Activated CD4-positive, alpha-beta T cell treated with anti-CD3 and anti-CD28 coated beads, Interleukin-2, Interleukin-6, amounts not matched to agents 100 ng/mL and 50 ng/mL, durations not matched to agents 16 hours and 8 hours (primary cell): ENCODE measurements around the gene PCCA.

Experiments used
- DNase-seq: peaks from one replicate; pipeline ENCODE4 v3.0.0-alpha.2; 2020

Gene PCCA

DNA sequence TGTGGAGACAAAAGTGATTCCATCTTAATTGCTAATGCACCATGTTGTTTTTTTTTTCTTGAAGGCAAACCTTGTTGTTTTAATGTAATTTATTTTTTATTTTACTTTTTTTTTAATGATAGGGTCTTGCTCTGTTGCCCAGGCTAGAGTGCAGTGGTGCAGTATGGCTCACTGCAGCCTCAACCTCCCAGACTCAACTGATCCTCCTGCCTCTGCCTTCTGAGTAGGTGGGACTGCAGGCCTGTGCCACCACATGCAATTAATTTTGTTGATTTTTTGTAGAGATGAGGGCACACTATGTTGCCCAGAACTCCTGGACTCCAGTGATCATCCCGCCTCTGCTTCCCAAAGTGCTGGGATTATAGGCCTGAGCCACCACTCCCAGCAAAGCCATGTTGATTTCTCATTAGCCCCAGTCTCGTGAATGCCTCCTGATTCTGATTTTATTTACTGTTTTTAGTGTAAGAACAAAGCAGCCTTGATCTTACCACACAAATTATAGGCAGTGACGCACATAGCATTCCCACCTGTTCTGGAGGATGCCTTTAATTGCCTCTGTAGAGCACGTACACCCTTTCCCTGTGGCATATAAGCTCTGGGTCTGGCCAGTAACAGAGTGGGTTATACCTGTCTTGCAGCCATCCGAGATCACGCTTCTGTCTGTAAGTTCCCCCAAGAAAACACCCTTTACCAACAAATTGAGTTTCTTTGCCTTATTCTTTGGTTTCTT is 349.3 kb downstream of the PCCA start:
- DNase-seq: no peak

DNA sequence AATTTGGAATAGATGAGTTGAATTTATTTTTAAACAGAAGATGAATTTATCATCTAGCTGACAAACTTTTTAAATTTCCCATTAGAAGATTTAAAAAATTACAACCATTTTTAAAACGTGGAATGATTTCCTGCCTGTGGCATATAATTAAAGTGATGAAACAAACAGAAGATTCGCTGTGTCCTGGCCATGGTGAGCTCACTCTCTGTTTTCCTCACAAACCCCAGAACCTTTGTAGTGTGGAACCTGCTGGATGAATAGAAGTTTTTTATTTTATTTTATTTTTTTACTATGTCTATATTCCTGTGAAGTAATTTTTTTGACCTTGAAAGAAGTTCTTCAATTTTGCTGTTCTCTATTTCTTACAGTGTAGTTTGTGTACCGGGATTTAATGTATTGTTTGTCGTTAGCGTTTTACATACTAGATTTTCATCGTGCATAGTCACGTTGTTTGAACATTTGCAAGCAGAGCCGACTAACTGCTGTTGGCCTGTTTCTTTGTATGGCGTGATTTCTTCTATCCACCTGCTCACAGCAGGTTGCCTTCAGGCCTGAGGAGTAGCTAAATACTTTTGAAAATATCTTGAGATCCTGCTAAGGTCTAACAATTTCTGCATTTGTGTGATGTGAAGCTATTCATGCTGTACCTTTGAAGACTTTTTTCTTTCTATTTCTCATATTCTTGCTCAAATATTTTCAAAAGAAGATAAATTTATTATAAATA is 350.5 kb downstream of the PCCA start:
- no peak for DNase-seq

DNA sequence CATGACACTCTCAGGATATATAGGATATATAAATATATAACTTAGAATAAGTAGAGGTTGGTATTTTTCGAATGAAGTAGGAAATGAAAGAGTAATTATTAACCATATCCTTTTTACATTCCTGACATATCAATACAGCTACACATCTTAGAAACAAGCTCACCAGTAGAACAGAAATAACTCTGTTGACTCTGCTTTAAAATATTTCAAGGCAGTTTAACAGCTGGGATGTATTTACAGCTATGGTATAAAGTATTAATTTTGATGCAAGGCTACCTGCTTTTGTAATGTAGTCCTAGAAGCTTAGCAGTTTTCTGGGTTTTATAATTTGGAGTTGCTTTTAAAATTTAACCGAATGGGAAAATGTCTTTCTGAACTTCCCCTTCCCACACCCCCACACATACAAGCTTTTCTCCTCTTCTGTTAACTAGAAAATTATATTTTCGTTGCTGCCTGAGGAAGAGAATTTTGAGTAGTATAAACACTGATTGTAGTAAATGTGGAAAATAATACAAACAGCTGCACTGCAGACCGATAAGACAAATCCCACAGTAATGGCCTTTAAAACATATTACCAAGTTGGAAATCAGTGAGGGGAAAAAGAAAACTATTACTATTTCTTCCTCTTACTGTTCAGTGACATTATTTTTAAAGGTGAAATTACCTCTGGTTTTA is 352.0 kb downstream of the PCCA start:
- no peak for DNase-seq

DNA sequence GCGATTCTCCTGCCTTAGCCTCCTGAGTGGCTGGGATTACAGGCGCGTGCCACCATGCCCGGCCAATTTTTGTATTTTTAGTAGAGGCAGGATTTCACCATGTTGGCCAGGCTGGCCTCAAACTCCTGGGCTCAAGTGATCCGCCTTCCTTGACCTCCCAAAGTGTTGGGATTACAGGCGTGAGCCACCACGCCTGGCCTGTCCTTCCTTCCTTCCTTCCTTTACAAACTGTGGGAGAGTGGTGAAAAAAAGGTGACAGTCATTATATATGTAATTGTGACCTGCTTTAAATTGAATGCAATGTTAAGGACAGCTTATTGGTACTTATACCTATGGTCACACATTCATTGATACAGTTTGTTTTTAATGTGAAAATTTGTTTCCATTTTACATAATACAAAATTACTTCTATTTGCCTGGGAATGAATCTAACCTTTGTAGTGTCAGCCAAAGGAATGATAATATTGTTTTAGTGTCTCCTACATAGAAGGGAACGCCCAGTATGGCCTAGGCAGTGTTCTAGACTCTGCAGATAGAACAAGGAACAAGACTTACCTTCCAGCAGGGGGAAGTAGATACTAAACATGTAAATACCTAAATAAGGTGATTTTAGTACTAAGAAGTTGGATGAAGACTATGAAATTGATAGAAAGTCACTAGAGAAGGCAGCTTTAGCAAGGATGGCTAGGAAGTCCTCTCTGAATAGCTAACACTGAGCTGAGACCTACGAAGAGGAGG is 353.4 kb downstream of the PCCA start:
- no peak for DNase-seq

DNA sequence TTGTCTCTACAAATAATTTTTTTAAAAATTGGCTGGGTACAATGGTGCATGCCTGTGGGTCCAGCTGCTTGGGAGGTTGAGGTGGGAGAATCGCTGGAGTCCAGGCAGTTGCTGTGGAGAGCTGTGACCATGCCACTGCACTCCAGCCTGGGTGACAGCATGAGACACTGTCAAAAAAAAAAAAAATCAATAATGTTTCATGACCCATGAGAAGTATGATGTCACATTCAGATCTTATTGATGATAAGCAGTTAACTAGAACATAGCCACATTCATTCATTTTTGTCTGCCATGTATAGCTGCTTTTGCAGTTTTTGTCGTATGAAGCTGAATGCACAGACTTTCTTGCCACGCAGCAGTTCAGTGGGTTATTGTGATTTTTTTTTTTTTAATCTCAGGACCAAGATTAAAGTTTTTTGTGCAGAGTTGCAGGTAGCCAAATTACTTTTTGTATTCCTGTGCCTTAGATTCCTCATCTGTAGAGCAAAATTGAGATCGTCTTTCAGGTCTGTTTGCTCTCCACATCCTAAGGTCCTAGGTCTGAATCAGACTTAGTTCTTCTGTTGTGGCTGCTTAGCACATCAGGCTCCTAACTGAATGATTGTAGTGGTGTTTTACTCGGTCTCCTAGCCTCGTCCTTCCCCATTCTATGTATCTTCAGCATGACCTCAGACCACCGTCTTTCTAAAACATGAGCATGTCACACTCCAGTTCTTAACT is 354.5 kb downstream of the PCCA start:
- no peak for DNase-seq

DNA sequence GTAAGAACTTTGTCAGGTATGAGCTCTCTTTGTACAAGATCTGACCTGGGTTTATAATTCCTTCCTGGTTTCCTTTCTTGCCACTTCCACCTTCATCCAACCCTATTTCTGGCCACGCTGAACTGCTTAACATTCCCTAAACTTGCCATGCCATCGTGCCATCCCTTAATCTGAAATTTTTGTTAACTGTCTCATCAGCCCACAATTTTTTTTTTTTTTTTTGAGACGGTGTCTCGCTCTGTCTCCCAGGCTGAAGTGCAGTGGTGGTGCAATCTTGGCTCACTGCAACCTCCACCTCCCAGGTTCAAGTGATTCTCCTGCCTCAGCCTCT is 355.1 kb downstream of the PCCA start:
- DNase-seq: no peak

DNA sequence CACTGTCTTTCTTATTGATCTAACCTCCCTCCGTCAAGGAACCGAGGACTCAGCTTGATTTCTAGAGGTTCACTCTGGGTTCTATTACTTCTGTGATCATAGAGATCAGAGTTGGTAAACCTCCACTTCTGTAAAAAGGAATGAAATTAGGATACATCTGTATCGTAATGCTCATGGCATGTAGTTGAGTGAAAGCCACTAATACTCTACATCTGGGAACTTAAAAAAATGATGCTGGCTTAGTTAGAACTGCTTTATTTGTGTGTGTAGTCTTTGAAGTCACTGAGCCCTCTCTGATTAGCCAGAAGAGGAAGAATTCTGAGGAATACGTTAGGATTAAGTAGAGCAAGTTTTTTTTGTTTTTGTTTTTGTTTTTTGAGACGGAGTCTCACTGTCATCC is 358.9 kb downstream of the PCCA start:
- no peak for DNase-seq

DNA sequence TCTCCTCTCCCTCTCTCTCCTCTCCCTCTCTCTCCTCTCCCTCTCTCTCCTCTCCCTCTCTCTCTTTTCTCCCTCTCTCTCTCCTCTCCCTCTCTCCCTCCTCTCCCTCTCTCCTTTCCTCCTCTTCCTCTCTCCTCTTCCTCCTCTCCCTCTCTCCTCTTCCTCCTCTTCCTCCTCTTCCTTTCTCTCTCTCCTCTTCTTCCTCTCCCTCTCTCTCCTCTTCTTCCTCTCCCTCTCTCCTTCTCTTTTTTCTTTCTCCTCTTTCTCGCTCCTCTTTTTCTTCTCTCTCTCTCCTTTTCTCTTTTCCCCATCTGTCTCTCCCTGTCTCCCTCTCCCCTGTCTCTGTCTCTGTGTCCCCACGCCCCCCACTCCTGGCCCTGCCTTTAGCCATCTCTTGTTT is 363.0 kb downstream of the PCCA start:
- no peak for DNase-seq

DNA sequence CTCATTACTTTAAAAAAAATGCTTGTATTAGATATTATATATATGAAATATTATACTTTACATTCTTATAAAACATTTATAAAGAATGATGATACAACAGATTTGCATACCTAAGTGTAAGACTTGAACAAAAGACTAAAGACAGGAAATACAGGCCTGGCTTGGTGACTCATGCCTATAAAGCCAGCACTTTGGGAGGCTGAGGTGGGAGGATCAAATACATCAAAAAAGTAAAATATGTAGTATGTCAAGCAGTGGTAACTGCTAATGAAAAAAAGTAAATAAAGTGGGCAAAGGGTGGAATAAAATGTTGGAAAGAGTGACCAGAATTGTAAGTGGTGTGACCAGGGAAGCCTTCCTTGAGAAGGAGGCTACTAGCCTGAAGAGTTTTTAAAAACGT is 366.0 kb downstream of the PCCA start:
- no peak for DNase-seq

DNA sequence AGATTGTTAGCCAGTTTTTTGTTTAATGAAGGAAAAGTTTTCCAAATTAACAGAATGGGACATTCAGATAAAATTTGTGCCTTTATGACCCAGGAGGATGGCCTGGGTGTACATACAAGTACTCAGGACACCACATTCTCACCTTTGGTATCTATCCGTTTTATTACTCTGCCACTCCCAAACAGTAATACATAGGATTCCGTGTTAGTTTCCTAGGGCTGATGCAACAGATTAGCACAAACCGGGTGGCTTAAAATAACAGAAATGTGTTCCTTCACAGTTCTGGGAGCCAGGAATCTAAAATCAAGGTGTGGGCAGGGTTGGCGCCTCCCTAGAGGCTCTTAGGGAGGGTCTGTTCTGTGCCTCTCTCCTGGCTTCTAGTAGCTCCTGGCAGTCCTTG is 369.8 kb downstream of the PCCA start:
- DNase-seq: no peak

DNA sequence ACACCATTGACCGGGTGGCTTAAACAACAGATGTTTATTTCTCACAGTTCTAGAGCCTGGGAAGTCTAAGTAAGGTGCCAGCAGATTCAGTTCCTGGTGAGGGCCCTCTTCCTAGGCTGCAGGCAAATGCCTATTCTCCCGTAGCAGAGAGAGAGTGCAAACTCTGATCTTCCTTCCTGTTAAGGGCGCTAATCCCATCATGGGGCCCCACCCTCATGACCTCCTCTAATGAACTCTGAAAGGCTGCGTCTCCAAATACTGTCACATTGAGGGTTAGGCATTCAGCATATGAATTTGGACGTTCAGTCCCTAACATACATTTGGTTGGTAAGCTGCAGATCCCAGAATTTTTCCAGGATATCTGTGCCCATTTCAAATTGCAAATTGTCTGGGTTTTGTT is 370.9 kb downstream of the PCCA start:
- no peak for DNase-seq

DNA sequence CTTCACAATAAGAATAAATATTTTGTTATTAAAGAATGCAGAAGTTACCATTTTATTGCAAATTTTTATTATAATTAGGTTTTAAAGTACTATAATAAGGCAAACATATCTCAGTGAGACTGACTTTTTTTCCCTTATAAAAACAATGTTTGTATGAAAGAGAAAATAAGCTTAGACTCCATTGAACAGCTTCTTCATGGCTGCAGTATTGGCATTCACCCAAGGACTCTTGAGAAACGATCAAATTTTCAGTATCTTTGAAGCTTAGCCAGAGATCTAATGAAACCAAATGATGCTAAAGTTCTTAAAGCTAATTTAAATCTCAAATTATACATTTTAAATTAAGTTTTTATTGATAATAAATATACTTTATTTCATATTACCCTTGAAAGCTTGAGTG is 371.4 kb downstream of the PCCA start:
- DNase-seq: no peak

DNA sequence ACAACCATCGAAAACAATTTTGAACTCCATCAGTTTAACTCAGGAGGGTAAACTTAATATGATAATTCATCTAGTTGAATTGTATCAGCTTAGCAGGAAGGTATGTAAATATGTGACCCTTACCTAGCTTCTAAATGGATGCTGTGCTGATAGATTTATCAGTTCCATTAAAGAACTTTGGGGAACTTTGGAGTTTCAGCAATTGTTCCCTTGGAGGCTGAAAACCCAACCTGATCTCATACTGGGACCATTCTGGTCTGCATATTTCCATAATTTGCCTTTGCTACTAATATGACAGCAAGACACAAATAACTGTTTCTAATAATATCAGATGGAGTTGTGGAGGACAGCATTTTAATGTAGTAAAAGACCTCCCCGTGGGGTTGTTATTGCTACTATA is 371.9 kb downstream of the PCCA start:
- no peak for DNase-seq

DNA sequence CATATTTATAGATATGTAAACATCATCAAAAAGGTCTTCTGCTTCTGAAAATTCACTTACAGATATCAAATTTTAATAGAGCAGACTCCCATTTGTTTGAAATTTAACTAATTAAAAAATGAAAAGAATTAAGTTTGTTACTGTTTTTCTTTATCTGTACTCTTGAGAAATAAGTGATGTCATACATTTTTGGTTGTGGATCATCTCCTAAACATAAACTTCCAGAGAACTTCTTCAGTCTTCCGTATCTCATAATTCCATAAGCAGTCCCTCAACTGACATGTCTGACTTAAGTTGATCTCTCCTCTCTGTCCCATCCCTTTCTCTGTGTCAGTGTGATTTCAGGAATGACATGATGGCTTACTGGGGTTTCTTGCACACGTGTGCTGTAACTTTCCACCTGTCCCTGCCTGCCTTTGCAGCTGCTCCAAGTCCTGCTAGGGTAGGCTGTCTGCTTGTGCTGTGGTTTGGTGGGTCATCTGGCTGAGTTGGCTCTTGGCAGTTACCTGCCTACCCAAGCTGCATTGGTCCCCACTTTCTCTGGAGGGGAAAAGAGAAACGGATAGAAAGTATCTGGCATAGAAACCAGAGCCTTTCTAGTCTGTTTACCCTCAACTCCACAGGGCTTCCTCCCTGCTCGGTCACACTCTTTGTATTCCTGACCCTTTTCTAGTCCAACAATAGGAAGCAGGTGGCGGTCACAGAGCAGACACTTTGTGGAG is 372.6 kb downstream of the PCCA start:
- no peak for DNase-seq

DNA sequence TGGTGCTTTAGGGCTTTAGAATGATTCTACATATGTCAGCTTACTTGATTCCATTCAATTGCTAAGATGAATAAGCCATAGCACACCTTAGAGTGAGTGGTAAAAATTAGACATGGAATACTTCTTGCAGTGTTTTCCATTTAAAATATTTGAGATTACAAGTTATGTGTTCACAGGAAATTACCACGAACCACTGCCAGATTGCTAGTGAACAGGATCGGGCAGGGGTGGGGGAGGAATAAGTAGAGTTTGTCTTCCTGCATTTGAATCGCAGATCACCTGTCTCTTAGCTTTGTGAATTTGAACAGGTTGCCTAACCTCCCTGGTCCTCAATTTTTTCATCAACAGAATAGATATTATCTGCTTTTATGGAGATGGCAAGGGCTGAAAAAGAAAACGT is 375.1 kb downstream of the PCCA start:
- DNase-seq: no peak

DNA sequence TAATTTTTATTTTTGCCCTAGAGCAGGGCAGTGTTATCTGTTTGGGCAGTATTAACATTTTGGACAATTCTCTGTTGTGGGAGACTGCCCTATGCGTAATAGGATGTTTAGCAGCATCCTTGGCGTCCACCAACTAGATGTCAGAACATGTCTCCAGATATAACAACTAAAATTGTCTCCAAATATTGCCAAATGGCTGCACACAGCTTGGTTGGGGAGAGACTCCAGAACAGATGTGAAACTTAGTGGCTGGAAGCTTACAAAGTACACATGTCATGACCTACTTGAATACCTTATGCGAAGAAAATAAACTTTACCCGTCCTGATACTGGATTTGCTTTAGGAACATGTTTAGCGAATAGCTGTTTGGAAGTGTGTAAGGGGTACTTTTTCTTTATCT is 376.7 kb downstream of the PCCA start:
- no peak for DNase-seq

DNA sequence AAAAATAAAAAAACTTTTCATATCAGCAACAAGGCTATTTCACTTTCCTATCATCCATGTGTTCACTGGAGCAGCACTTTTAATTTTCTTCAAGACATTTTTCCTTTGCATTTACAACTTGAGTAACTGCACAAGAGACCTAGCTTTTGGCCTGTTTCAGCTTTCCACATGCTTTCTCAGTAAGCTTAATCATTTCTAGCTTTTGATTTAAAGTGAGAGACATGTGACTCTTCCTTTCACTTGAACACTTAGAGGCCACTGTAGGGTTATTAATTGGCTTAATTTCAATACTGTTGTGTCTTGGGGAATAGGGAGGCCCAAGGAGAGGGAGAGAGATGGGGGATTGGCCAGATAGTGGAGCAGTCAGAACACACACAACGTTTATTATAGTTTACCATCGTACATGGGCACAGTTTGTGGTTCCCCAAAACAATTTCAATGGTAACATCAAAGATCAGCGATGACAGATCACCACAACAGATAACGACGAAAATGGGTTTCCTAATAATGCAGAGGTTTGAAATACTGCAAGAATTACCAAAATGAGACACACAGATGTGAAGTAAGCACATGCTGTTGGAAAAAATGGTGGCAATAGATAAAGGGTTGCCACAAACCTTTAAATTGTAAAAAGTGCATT is 382.1 kb downstream of the PCCA start:
- peak; percentile 51 for DNase-seq

DNA sequence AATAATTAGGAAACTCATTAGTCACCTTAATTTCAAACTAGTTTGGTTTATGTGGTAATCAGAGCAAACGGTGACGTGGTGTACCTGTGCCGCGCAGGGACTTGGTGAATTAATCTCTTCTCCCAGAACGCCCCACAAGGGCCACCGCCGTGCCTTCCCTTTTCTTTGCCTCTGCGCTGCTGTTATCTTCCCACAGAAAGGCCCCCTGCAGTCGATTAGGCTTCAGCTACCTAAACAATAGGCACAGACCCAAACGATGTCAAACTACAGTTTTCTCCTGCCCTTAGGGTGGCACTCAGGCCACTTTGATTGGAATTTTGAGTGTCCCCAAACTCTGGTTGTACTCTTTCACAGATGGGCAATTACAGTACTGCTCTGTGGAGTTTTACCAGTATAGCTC is 384.2 kb downstream of the PCCA start:
- no peak for DNase-seq

DNA sequence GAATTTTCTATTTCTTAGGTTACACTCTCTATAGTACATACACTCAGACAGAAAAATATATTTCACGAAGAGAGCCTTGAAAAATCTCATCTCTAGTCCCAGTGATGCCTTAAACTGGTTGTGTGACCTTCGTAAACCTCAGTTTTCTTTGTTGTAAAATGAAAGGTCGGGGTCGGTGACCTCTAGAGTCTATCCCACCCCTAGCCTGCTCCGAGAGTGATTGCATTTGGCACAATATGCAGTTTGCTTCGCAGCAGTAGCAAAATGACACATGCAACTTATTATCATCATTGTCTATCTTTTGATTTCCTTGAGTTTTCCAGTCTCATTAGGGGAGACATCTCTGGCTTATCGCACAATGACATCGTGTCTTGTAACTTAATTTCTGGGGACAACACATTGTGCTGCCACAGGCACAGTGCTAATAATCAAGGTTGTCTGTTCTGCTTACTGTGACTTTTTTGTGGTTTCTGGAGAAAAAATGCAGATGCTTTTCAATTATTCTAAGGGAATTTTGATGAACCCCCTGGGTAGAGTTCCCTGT is 384.7 kb downstream of the PCCA start:
- DNase-seq: no peak

DNA sequence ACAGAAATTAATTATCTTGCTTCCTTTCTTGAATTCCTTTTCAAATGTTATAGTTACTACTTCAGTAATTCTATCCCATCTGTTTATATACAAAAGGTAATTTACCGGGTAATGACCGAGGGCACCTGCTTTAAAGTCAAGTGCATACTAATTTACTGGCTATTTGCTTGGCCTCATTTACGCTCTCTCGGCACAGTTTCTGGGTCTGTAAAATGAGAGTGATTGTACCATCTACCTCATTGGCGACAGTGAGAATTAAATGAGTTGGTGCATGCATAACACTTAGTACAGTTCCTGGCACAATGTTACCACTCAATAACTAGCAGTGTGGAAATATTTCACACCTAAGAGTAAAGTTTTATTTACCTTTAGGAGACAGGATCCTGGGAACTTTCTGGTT is 388.1 kb downstream of the PCCA start:
- DNase-seq: no peak

DNA sequence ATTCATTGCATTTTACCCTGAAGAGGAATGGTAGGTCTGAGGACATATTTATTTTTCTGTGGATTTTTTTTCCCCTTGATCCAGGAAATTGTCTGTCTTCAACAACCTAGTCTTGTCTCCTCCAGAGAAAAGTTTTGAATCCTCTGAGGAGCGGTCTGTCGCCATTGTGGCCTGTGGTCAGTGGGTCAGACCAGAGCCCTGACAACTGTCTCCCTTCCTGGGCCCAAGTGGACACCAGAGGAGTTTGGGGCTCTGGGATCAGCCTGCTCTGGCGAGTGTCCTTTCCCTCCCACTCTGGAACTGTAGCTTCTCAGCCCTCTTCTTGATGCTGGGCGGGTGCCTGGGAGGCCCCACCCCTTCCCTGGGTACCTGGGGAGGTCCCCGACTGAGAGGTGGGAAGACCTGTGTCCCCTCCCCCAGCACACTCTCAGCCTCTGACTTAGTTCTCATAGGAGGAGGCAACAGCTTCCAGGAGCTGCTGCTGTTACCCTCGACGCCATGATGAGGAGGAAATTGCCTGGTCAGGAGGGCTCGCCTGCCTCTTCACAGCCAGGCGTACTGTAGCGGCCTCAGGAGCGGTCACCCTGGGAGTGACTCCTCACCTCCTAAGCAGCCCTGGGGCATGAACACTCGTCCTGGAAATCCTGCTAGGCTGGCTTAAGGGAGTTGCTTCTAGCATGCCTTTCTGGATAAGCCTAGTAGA is 389.4 kb downstream of the PCCA start:
- no peak for DNase-seq
